HG03103 (cell line): ENCODE data around the gene TOMM40.
"Not testable (repeated sequence)": the region's sequence is repeated elsewhere in the genome, so short reads cannot be mapped to it uniquely, and the experiment has no call there.

Source experiments
- ATAC-seq: cut with Tn5 transposase; IDR thresholded peaks from one replicate; pipeline ENCODE4 v1.9.1; 2021; ENCODE audit warnings: low read depth; ENCODE audit not compliant: unreplicated experiment

The TOMM40 gene

DNA sequence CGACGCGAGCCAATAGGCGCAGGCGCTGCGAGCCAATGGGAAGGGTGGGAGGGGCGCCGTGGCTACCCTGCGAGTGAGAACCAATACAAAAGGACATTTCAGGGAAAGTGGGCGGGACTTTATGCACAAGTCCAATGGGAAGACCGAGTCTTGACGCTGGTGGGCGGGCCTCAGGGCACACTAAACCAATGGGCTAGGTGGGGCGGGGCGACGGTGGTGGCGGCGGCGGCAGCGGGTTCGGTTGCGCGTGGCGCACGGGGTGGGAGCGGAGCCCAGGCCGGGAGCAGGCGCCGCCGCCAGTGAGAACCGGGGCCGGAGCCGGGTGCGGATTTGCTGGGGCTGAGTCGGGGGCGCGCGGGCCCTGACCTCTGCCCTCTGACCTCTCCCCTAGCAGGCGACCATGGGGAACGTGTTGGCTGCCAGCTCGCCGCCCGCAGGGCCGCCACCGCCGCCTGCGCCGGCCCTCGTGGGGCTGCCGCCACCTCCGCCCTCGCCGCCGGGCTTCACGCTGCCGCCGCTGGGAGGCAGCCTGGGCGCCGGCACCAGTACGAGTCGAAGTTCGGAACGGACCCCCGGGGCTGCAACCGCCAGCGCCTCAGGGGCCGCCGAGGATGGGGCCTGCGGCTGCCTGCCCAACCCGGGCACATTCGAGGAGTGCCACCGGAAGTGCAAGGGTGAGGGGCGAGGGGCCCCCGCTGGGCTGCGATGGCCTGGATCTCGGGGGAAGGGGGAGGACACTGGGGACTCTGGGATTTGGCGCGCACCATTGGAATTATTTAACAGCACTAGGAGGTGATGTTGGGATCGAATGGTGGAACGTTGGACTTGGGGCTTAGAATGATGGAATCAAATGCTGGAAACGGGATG lies at the start of gene TOMM40:
TOMM40 (plus strand) TSS at position 239 of the 867 bp plus-strand sequence; CDS start at position 401, 162 bp downstream.
- ATAC-seq, result no peak

DNA sequence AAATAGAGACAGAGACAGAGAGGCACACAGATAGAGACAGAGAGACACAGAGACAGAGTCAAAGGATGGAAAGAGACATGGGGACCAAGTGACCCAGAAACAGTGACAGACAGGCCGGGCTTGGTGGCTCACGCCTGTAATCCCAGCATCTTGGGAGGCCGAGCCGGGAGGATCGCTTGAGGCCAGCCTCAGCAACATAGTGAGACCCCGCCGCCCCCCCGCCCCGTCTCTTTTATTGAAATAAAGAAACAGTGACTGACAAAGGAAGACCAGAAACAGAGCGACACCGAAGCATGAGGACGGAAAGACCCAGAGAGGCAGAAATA lies 45.8 kb upstream of the TOMM40 start:
- no peak for ATAC-seq

DNA sequence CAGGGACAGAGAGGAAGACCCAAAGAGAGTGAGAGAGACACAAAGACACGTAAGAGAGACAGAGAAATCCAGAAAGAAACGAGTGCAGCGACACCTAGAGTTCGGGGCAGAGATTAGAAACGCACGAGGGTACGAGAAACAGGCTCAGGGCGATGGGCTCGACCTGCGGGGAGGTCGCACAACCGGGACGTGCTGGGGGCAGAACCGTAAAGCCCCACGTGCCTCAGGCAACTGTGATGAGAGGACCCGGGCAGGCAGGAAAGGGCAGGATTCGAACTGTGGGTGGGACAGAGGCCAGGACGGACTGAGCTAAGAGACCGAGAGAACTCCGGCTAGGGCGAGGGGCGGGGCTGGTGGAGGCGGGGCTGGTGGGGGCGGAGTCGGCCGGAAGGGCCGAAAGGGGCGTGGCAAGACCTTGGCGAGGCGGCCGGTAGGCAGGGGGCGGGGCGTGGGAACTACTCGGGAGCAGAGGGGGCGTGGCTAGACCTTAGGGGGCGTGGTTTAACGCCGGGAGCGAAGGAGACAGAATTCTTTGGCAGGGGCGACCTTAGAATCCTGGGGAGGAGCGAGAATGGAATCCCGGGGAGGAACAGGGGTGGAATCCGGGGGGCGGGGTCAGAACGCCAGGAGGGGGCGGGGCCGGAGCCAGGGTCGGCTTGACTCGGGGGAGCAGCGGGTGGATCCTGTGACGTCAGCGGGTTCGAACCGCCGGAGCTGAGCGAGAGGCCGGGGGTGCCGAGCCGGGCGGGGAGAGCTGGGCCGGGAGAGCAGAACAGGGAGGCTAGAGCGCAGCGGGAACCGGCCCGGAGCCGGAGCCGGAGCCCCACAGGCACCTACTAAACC lies 45.2 kb upstream of the TOMM40 start, which contains the start of gene NECTIN2:
NECTIN2 (plus strand) TSS at position 686 of the 843 bp plus-strand sequence. CDS start 229 bp downstream, outside the sequence.
- ATAC-seq, result no peak

DNA sequence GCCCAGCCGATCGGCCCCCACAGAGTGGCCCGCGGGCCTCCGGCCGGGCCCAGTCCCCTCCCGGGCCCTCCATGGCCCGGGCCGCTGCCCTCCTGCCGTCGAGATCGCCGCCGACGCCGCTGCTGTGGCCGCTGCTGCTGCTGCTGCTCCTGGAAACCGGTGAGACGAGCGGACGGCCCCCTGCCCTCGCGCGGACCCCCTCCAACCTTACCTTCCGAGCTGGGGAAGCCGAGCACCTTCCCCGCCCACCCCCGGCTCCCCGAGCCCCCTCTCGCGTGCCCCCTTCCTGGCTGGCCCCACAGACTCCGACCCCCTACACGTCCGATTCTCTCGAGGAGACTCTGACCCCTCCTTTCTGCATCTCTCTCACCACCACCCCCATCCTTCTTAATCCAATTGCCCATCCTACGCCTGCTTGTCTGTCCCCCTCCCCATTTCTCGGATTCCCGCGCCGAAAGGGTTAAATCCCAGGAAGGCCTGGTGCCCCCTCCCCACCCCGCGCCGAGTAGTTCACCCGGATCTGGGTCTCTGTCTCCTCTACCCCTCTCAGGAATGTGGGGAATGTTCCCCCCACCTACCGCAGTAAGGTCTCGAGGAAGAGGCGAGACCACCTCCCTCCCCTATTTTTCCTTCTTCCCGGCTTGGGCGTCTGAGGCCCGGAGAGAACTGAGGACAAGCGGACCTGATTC lies 44.5 kb upstream of the TOMM40 start:
- no peak for ATAC-seq

DNA sequence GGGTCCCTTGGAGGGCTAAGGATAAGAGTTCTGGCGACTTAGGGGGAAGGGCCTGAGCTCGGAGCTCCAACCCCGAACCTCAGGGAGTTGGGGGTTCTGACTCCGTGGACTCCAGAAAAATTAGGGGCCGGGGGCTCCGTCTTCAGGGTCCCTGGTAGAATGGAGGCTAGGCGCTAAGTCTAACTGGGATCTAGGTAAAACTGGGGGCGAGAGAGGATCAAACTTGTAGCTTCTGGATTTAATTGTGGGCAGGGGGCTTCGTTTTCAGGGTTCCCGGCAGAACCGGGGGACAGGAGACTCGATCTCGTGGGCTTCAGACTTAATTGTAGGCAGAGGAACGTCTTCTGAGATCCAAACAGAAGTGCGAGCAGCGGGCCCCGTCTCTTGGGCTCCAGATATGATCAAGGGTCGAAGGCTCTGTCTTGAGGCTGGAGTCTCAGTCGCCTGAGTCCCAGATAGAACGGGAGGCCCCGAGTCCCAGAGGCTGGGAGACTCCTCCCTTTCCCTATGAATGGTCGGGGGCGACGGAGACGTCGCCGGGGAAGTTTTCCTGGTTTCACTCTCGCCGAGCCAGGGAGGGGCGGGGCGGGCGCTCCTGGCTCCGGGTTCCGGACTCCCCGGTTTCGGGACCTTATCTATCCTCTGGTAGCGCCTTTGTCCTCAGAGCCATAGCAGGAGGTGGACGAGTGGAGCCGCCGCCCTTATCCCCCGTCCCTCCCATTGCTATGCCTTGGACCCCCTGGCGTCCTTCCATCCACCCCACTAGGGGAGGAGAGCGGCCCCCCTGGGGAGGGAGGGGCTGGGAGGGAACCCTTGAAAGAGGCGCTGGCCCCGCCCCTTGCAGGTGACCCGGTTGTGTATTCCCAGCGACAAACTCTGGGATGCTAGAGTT lies 43.7 kb upstream of the TOMM40 start:
- ATAC-seq, result no peak

DNA sequence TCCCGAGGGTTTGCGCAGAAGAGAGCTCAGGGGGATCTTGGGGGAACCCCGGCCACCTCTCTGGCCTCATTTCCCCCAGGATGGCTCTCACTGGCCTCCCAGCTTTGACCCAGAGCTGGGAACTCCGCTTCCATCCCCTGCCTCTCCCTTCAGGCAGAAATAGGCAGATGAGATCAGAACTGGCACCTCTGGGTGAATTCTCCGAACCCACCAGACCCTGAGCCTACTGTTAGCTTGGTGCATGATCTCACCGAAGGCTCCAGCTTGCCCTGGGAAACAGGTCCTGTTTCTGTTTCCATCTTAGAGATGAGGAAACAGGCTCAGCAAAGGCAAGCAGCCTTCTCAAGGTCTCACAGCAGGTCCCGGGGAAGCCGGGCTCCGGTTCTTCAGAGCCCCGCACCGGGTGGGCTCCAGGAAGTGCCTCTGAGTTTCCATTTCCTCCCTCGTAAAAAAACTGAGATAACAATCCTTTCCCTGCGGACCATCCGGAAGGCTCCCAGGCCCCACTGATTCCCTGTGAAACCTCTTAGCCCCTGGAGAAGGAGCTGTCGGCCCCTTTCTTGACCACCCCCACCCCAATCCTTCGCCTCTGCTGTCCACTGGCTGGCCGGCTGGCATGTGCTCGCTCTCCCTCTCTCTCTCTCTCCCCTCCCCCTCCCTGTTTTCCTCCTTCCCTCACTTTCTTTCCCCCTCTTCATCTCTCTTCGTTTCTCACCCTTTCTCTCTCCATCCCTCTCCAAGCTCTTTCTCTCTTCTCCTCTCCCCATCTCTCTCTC lies 42.8 kb upstream of the TOMM40 start:
- ATAC-seq, result no peak

DNA sequence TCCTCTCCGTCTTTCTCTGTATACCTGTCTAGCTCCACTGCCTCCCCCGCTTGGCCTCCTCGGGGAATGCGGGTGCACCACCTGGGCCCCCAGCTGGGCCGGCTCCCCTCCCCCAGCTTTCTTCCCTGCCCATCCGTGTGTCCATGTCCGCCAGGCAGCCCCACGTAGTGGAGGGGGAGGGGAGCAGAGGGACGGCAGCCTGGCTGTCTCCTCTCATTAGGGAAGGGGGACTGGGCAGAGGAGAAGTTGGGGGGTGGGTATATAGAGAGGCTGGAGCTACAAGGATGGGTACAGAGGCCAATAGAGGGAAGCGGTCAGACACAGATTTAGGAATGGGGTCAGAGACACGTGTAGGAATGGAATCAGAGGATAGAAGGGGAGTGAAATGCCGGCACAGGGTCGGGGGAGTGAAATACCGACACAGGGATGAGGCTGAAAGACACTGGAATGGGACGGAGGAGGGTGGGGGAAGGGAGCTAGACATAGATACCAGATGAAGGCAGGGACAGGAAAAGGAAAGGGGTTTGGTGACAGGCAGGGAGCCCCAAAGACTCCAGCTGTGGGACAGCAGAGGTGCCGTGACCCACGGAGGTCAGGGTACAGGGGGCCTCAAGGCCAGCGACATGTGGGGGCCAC lies 42.1 kb upstream of the TOMM40 start:
- no peak for ATAC-seq

DNA sequence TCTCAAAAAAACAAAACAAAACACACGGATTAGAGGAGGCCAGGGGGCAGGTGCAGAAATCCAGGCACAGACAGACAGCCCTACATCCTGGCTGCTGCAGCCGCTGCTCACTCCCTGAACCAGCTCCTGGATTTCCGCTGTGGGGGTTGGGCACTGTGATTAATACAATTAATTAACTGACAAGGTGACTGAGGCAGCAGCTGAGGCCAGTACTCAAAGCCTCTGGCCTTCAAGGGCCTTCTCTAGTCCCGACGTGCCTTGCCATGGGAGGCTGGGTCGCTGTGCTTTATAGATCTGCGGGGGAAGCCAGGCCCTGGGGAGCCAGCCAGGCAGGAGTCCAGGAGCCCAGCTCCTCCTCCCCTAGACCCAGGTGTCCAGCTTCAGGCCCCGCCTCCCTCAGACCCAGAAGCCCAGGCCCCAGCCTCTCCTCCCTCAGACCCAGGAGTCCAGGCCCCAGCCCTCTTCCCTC lies 40.4 kb upstream of the TOMM40 start:
- no peak for ATAC-seq

DNA sequence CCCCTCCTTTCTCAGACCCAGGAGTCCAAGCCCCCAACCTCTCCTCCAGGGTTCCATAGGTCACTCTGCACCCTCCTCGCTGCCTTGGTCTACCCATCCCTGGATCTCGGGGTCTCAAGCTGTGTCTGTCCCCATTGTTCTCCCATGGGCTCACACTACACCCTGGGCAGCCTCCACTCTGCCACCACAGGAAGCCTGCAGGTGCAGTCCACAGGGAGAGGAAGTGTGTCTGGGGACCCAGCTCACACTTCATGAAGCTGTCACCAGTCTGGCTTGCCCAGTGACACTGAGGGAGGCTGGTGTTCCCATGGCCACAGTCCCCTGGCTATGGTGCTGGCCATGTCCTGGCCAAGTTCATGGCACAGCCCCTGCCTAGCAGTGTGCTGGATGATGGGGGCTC lies 39.6 kb upstream of the TOMM40 start:
- ATAC-seq, result no peak

DNA sequence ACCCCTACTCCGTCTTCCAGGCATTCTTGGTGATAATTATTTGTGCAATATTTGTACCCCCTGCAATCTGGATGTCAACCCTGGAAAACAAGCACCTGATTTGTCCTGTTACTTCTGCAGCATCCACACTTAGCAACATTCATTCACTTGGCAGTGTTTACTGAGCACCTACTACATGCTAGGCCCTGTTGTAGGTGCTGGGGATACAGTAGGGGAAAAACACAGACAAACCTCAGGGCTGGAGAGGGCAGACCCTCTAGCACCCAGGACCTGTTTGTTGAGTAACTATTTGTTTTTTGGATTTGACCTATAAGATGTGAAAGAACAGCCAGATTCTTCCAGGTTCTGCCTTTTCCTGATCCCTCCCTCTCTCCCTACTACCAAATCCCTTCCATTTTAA lies 35.4 kb upstream of the TOMM40 start:
- no peak for ATAC-seq

DNA sequence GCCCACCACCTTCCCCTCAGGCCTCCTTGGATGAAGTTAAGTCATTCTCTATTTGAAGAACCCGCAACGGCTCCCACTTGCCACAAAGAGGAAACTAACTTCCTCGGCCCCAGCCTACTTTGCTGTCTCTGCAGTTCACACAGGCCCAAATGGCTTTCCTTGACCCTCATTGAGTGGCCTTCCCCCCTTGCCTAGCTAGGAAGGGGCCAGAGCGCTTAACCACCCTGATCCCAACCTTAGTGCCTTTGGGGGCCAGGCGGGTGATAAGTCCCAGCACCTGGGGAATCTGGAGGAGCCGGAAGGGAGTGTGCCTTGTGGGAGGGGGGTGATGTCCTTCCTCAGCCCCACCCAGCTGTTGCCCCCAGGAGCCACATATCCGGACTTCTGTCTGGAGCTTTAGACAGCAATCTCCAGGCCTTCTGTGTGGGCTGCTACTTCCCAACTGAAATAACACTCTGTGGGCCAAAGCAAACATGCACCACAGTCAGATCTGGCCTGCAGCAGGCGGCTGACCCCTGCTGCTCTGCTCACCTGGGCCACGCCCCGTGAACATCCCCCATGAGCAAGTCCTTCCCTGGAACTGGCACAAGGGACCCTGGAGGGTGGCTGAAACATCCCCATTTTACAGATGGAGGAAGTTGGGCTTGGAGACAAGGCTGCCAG lies 34.5 kb upstream of the TOMM40 start:
- ATAC-seq, result no peak

DNA sequence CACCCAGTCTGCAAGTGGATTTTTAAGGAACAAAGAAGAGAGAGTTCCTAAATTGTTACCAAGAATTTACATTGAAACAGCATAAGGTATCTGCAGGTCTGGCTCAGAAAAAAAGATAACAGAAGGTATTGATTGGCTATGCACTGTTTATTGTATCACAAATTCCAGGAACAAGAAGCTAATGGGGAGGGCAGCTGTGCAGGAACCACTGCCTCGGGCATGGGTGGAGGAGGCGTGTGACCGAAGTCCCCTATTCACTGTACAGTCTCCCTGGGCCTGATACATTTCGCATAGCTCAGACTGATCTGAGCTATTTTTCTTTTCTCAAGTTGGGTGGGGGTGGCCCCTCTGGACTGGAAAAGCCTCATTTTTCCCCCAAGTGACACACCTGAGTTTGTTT lies 33.2 kb upstream of the TOMM40 start:
- no peak for ATAC-seq

DNA sequence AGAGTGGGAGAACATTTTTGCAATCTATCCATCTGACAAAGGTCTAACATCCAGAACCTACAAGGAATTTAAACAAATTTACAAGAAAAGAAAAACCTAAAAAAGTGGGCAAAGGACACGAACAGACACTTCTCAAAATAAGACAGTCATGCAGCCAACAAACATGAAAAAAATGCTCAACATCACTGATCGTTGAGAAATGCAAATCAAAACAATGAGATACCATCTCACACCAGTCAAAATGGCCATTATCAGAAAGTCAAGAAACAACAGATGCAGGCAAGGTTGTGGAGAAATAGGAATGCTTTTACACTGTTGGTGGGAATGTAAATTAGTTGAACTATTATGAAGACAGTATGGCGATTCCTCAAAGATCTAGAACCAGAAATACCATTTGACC lies 29.5 kb upstream of the TOMM40 start:
- not testable (repeated sequence) for ATAC-seq

DNA sequence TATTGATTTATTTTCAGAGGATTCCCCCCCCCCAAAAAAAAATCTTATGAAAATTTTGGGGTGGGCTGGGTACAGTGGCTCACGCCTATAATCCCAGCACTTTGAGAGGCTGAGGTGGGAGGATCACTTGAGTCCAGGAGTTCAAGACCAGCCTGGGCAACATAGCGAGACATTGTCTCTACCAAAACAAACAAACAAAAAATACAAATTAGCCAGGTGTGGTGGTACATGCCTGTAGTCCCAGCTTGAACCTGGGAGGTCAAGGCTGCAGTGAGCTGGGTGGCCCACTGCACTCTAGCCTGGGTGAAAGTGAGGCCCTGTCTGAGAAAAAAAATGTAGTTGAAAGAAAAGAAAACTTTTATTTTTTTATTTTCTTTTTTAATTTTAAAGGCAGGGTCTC lies 27.1 kb upstream of the TOMM40 start:
- ATAC-seq, result no peak

DNA sequence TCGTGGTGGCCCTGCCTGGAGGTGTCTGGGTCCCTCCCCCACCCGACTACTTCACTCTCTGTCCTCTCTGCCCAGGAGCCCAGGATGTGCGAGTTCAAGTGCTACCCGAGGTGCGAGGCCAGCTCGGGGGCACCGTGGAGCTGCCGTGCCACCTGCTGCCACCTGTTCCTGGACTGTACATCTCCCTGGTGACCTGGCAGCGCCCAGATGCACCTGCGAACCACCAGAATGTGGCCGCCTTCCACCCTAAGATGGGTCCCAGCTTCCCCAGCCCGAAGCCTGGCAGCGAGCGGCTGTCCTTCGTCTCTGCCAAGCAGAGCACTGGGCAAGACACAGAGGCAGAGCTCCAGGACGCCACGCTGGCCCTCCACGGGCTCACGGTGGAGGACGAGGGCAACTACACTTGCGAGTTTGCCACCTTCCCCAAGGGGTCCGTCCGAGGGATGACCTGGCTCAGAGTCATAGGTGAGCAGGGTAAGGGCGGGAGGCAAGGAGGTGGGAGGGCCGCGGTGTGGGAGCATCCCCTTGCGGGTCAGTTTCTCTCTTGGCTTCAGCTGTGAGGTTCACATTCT lies 25.8 kb upstream of the TOMM40 start:
- no peak for ATAC-seq

DNA sequence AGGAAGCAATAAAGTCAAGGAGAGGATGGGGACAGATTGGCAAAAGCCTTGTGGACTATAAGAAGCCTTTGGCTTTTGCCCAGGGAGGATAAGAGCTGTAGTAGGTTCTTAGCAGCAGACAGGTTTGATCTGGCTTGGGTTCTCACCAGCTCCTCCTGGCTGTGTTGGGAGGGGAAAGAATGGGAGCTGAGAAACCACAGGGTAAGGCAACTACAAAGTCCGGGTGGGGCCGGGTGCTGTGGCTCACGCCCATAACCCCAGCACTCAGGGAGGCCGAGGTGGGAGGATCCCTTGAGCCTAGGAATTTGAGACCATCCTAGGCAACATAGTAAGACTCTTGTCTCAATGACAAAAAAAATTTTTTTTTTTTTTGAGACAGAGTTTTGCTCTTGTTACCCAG lies 24.4 kb upstream of the TOMM40 start:
- no peak for ATAC-seq

DNA sequence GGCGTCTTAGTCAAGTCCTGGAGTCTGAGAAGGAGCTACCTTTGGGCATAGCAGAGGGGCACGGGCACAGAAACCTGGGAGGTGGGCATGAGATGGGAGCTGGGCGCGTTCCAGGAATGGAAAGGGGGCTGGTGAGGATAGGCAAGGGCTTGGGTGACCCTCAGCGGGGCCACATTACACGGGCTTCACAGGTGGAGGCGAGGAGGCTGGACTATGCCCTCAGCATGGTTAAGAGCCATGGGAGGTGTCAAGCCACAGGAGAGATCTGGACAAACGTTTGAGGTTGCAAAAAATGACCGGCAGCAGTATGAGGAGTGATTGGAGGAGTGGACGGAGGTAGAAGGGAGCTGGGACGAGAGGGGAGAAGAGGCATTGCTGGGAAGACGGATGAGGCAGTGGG lies 23.5 kb upstream of the TOMM40 start:
- ATAC-seq, result no peak
